Stimulated activated CD4-positive, alpha-beta T cell treated with anti-CD3 and anti-CD28 coated beads, Interleukin-1b, Interleukin-23, amount 100 ng/mL, for 1 hour (primary cell): ENCODE results near the gene CDKN3.

Experiments used
- DNase-seq, 2 donors: peaks; one replicate each; pipeline ENCODE4 v3.0.0-alpha.2; 2020; ENCODE audit warnings: low read depth in 2 of 2

The CDKN3 gene, protein sequence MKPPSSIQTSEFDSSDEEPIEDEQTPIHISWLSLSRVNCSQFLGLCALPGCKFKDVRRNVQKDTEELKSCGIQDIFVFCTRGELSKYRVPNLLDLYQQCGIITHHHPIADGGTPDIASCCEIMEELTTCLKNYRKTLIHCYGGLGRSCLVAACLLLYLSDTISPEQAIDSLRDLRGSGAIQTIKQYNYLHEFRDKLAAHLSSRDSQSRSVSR

DNA sequence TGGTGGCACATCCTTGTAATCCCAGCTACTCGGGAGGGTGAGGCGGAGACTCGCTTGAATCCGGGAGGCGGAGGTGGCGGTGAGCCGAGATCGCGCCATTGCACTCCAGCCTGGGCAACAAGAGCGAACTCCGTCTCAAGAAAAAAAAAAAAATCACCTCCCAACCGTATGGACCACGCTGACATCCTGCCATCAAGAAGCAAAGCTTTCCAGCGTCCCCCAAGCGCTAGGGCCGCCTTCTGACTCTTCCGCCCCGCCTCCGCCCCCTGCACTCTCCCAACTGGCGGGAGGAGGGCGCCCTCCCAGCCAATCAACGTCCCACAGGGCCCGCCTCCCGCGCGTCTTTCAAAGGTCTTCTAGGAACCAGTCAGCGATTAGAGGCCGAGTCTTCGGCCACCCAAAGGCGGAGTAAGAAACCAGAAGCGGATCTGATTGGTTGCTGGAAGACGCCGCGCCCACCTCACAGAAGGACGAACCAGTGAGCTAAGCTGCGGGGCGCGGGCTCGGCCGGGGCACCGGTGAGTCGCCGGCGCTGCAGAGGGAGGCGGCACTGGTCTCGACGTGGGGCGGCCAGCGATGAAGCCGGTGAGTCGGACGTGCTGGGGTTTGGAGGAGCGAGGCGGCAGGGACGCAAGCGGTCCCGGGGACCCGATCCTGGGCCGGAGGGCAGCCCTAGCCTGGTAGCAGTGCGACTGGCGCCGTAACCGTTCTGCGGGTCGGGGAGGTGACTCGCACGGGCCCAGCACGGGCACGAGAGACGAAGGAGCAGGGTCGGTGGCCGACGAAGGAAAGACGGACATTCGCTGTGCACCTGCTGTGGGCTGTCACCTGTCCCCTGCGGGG is at the start of gene CDKN3:
Gene CDKN3, plus strand, starts transcription at position 515 of the 843 bp plus-strand sequence. Its CDS starts 62 bp downstream, at position 577.
- peak; percentile 87 to 92 for DNase-seq

DNA sequence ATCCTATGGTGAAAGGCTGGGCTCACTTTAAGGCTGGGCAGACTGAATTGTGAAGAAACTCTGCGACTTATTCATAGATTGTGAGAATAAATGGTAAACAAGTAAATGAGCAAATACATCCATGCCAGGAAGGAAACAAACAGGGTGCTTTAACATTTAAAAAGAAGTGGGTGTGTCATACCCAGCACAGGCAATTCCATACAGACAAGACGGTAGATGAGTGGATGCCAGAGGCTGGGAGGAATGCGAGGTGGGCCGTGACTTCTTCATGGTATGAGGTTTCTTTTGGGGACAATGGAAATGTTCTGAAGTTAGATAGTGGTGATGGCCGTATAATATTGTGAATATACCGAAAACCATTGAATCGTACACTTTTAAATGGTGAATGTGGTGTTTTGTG is 49.8 kb upstream of the CDKN3 start:
- no peak for DNase-seq

DNA sequence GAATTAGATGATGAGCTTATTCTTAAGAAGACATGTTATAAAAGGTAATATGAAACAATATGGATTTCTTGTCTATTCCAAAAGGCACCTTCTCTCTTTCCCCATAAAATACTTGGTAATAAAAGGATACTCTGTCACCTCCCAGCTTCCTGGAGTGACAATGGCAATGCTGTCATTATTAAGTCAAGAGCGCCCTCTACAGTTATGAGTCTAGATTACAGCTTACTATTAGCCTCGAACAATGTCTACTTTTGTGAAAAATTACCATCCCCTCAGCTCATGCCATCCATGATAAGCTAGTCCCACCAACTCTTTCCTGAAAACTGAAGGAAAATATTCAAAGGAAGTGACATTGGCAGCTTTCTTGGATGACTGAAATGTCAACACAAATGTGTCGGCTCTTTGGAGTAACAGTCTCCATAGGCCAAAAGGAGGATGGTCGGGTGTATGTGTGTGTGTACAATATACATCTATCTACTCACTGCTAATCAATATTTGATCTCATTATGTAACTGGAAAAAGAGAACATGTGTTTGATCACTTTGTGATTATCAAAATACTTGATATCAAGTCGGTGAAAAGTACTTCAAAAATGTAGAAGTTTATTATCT is 48.7 kb upstream of the CDKN3 start:
- DNase-seq = no peak

DNA sequence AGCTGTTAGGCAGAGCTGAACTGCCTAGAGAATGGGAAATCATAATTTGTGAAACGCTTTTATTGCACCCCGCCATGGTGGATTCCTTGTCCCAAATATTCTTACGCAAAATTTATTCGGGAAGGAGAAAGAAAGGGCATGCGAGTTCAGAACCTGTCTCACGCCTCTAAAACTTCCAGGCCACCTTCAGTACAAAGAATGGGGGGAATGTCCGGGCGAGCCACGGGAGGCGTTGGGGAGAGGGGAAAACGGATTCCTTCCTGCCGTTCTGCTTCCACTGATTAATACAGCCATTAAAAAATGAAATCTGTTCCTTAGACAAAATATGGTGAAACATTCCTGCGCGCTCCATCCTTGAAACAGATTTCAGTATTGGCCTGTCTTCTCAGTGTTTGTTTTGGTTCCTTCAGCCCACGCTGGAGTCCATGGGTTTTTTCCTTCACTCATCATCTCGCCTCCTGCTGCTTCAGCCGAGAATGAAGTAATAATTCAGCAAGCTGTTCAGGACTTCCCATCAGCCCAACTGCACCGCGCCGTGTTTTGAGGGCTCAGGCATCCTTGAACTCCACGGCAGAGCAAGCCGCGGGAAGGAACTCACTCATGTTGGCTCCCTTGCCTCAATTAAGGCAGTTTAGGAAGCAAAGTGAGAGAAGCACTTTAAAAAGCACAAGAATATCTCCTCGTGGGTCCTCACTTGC is 47.7 kb upstream of the CDKN3 start:
- no peak for DNase-seq

DNA sequence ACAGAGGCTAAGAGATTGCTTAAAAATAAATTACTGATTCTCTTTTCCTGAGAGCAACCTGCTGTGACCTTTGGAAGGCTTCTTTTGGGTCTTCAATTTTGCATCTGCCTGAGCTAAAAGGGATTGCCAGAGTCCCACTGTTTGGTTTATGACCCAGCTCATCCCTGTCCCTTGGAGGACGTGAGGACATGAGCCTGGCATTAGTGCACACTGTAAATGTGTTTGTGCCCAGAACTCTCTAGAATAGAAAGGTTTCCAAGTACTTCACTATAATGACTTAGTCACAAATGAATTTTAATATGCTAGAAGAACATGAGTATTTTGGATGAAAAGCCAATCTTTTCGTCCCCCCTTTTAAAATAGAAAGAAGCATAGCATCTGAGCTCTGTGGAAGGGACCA is 47.1 kb upstream of the CDKN3 start:
- no peak for DNase-seq

DNA sequence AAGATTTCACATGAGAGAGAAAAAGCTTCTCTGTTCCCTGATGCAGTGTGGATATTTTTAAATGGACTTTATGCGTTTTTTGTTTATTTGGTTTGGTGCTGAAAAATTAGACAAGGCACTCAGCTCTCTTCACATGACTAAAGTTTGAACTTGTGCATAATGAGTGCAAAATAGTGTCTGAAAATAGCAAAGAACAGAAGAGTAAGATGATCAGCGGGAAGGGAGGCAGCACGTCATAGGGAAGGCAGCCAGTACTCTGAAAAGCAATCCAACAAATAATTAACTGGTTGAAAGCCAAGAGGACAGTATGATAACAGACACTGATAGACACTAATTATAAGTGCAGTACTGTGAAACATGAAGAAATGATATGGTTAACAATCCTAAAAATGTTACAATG is 46.6 kb upstream of the CDKN3 start:
- DNase-seq = no peak

DNA sequence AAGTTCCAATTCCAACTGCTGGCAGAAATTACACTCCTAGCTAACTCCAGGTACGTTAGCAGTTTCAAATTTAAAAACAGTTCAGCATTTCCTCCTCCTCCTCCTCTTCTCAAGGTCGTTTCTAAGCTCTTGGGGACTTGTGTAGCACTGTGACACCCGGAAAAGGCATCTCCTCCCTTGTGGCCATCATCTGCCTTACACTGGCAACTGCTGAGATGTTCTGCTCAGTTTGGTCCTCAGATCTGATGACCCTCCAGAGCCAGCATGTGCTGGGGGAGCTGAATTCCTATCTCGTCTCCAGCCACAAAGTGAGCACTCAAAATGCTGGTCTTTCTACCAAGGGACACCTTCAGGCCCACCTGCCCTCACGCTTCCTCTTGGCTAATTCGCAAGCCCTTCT is 43.5 kb upstream of the CDKN3 start:
- no peak for DNase-seq

DNA sequence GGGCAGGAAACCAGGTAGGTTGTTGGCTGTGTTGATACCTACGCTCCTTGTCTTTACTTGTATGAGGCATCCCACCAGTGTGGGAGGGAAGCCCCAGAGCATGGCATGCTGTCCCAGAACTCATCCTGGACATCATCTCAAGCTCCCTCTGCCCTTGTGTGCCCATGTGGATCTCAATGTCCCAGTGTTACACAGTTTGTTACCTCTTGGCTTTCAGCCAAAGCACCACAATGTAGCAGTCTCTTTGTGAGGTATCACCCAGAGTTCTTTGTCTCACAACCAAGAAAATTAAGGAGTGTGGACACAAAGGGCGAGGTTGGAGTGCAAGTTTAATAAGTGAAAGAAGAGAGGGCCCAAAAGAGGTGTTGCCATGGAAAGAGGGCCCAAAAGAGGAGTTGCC is 43.1 kb upstream of the CDKN3 start:
- DNase-seq = no peak

DNA sequence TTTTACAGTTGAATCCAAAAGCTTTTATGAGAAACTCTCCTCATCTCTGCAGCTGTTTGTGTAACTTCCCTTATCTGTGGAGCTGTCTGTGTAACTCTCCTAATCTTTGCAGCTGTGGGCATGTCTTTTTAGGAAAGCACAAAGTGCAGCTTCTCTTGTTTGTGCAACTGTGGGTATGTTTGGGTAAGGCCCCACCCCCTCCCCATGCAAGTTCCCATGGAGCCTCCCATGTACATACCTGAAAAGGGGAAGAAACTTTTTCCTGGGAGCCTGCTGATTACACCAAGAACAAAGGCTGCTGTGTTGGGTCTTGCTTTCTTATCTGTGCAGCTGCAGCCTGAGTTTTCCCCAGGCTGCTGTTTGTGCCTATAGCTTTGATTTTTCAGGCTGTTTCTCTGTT is 42.7 kb upstream of the CDKN3 start:
- no peak for DNase-seq

DNA sequence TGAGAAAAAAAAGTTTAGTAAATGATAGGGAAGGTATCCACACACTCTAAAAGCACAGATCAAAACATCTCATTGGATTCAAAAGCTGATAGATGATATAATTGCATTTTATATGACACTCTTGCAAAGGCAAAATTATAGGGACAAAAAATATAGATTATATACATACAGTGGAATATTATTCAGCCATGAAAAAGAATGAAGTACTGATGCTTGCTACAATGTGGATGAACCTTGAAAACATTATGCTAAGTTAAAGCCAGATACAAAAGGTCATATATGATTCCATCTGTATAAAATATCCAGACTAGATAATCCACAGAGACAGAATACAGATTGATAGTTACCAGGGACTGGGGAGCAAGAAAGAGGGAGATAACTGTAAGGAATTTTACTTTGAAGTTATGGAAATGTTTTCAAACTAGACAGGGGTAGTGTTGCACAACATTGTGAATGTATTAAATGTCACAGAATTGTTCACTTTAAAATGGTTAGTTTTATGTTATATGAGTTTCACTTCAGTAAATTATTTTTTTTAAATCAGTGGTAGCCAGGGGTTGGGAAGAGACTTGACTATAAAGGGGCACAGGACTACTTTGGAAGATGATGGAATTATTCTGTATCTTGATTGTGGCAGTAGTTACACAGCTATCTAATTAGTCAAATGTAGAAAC is 41.7 kb upstream of the CDKN3 start:
- no peak for DNase-seq

DNA sequence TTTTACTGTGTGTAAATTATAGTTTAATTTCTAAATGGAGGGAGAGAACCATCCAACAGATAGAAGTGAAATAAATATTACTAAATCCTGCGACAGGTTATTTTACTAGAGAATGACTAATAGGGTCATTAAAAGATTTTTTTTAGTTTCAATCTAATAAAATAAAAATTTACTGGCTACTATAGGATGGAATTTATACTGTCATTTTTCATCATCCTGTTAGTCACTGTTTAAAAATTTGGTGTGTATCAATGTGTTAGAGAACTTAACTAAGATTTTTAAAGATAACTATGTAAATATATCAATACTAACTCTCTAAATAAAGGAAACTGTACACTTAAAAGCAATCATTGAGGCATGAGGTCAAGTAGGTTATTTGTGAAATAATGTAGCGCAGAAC is 41.1 kb upstream of the CDKN3 start:
- DNase-seq = no peak

DNA sequence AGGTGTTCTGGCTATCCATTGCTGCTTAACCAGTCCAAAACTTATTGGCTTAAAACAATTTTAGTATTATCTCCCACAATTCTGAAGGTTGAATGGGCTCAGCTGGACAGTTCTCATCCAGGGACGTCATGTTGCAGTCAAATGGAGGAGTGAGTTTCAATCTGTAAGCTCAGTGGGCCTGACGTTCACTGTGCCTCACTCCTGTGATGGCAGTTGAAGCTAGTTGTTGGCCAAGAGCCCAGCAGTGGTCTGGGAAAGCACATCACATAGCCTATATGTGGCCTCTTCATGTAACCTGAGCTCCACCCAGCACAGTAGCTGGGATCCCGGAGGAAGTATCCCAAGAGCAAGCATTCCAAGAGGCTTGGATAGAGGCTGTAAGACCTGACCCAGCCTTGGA is 40.6 kb upstream of the CDKN3 start:
- no peak for DNase-seq

DNA sequence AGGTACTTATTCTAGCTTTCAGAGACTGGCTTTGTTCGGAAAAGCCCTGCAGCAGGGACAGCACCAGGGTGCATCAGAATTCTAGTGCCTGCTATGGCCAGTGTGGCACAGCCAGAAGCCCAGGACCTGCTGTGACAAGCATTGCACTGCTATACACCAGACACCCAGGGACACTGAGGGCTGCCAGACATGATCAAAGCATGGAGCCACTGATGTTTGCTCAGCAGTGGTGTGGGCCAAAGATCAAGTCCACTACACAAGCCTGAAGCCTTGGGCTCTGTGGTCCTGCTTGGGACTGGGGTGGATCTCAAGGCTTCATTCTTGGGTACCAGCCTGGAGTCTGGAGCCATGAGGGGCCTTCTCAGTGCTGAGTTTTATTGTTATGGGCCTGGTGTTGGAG is 36.1 kb upstream of the CDKN3 start:
- DNase-seq = no peak

DNA sequence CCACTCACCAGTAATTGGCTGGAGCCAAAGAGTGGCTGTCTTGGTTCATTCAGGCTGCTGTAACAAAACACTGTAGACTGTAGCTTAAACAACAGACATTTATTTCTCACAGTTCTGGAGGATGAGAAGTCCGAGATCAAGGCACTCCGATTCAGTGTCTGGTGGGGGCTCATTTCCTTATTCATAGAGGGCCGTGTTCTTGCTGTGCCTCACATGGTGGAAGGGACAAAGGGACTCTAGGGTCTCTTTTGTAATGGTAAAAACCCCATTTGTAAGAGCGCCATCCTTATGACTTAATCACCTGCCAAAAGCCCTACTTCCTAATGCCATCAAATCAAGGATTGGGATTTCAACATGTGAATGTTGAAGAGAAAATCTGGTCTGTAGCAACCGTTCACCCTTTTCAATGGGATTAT is 34.7 kb upstream of the CDKN3 start:
- no peak for DNase-seq

DNA sequence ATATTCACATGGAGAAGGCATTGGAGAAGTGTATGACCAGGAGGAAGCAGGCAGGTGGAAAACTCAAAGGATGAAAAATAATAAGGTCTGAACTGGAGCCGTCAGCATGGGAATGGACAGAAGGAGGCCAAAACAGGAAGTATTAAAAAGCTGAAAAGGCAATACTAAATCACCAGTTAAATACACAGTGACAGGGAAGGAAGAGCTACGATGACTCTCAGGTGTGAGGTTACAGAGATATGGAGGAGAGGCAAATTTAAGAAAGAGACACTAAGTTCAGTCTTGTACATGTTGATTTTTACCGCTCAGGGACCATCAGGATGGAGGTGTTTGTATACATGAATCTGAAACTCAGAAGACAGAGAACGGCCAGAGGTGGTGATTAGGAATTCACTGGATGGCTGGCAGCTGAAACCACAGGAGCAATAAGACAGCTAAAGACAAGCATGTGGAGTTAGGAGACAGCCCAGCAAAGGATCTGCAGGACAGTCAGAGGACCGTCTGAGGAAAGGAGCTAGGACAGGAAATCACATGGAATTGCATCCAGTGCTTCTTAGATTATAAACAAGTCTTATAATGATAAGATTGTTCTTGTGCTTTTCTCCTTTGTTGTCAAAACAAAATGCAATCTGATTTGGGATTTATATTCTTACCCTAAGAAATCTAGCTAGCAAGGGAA is 33.9 kb upstream of the CDKN3 start:
- DNase-seq = no peak

DNA sequence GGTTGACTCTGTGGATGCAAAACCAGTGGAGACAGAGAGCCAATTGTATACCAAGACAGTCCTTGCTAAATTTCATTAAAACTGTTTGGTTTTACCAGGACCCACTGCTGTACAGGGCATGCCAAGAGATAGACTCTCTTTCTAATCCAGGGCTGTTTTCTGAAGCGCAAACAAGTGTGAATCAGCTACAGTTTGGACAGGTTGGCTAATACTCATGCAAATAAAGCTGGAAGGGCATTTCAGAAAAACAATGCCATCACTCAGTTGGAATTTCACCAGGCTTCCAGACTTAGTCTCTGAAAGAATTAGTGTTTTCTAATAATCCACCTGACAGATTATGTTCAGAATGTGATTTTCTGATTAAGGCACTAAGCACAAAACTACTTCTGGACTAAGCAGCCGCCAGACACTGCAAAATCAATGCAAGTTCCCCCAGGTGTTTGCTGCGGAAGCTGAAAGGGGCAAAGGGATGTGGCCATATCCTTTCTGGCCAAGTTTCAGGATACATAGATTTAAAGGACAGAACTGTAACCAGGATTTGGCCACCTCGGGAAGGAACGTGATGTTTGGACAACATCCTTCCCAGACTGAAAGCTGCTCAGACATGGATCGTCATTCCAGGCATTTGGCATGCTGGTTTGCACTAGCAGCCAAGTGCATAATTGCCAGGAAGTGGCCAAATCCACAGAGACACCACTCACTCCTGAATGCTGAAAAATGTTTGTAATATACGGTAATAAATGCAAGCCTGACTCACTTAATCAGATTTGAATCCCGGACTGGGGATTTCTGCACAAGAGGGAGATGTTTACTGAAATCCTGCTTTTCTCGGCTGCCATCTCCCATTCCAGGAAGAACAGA is 32.0 kb upstream of the CDKN3 start:
- no peak for DNase-seq

DNA sequence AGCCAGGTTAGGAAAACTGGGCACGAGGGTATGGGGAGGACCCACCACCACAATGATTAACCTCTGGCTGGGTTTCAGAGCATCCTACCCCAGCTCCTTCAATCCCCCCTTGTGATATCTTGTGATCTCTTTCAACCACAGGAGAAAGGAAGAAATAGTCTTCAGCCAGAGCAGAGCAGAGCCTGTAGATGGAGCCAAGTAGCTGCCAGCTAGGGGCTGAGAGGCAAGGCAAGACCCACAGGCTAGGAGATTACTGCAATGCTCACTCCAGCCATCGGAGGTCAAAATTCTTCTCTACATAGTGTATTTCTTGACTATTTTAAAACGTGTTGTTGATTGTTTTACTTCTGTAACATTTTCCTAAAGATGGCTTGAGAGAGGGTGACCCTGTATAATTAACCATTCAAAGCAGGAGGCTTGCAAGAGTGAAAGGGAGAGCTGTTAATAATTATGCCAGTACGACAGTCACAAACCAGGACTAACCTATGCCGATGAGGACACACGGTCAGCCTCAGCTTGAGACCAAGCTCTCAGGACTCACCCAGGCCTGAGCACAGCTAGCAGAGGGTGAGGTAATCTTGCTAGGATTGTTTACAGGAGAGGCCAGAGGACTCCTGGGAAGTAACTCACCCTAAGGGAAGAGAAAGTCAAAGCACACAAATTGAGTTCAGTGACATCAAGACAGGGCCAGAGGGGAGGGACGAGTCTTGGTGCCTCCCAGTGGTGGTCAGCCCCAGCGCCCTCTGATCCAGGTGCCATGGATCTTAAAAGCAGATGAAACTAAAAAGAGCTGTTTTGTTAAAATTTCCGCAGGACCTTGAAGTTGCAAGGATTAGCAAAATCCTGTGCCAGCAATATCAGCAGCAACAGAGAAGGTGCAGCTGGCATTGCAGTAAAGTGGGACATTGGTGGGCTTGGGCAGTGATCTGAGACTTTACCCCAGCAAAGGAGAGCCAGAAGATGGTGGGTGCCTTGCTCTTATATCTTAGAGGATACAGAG is 29.8 kb upstream of the CDKN3 start:
- DNase-seq = no peak

DNA sequence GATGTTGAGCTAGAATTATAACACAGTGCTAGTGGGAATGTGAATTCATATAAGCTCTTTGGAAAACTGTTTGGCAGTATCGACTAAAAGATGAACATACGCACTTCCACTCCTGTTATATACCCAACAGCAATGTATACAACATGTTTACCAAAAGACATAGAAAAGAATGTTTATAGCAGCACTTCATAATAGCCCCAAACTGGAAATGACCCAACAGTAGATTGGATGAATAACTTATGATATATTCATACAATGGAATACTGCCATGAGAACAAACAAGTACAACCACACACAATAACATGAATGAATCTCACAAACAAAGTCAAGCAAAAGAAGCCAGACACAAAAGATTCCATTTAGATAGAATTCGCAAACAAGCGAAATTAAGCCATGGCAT is 28.5 kb upstream of the CDKN3 start:
- DNase-seq = no peak

DNA sequence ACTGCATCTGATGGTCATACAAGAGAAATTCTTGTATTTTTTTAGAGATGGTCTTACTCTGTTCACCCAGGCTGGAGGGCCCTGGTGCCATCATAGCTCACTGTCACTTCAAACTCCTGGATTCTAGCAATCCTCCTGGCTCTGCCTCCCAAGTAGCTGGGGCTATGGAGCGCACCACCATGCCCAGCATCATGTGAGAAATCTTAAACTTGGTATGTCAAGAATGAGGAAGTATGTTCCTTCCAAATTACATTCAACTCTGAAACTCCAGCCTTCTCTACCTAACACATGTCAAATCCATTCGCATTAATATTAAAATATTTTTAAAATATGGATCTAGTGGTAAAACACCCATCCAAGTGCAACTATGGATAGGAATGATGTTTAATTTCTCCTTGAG is 27.5 kb upstream of the CDKN3 start:
- no peak for DNase-seq
